CD14-positive monocyte (primary cell): ENCODE measurements around the gene SHD. TPM values are rescaled to one million over a fixed set of nuclear protein-coding genes. Genes with fewer than 3 reads are reported as not detected.

Experiments
- DNase-seq, 3 donors: peaks; one replicate each; pipeline ENCODE4 v3.0.0-alpha.2; 2011 to 2022
- H2AFZ ChIP-seq: 2 replicates; pipeline ENCODE4 v1.6.0; 2012; ENCODE audit warnings: mild to moderate bottlenecking, low read depth, low read length, inconsistent platforms; ENCODE audit not compliant: insufficient read depth, poor library complexity, severe bottlenecking
- H3K27ac ChIP-seq, 2 donors: 1 replicate in 1 of 2; 2 replicates in 1 of 2; pipeline ENCODE4 v1.5.1; 2012 to 2013; ENCODE audit warnings: low read length in 2 of 2, control low read depth in 1 of 2, inconsistent platforms in 1 of 2, low read depth in 1 of 2, mild to moderate bottlenecking in 1 of 2
- H3K27me3 ChIP-seq, 2 donors: one replicate each; pipeline versions ENCODE4 v1.6.0 to v1.6.1; 2011 to 2013; ENCODE audit warnings: low read length in 2 of 2; ENCODE audit not compliant: control insufficient read depth in 2 of 2, insufficient read depth in 2 of 2
- H3K36me3 ChIP-seq, 2 donors: replicated peaks in 1 of 2; 1 replicate in 1 of 2; 2 replicates in 1 of 2; pipeline versions ENCODE4 v1.5.1 to v1.6.1; 2012 to 2013; ENCODE audit warnings: low read length in 2 of 2, control low read depth in 1 of 2, inconsistent platforms in 1 of 2, mild to moderate bottlenecking in 1 of 2; ENCODE audit not compliant: insufficient read depth in 2 of 2, control insufficient read depth in 1 of 2
- H3K4me1 ChIP-seq, 2 donors: 1 replicate in 1 of 2; 2 replicates in 1 of 2; pipeline versions ENCODE4 v1.5.1 to v1.6.1; 2012 to 2013; ENCODE audit warnings: low read length in 2 of 2, control low read depth in 1 of 2, inconsistent platforms in 1 of 2, mild to moderate bottlenecking in 1 of 2, moderate library complexity in 1 of 2; ENCODE audit not compliant: insufficient read depth in 2 of 2, control insufficient read depth in 1 of 2
- H3K4me2 ChIP-seq: replicated peaks from 2 replicates; pipeline ENCODE3; 2012; ENCODE audit warnings: low read length, moderate library complexity, mild to moderate bottlenecking; ENCODE audit not compliant: poor library complexity, severe bottlenecking; ENCODE audit errors: extremely low read depth
- H3K4me3 ChIP-seq, 3 experiments: fragments of 200-600 bp in 1 of 3; sonication (generic) in 1 of 3; replicated peaks in 1 of 3; 1 replicate in 2 of 3; 2 replicates in 1 of 3; pipeline ENCODE4 v1.5.1; 2011 to 2013; ENCODE audit warnings: low read length in 3 of 3, mild to moderate bottlenecking in 3 of 3, control low read depth in 2 of 3, low read depth in 2 of 3, inconsistent platforms in 1 of 3, moderate library complexity in 1 of 3
- H3K79me2 ChIP-seq: 2 replicates; pipeline ENCODE4 v1.6.0; 2012; ENCODE audit warnings: mild to moderate bottlenecking, control low read depth, inconsistent platforms, low read length, moderate library complexity; ENCODE audit not compliant: insufficient read depth
- H3K9ac ChIP-seq: 2 replicates; pipeline ENCODE4 v1.6.0; 2017; ENCODE audit warnings: low read length, mild to moderate bottlenecking; ENCODE audit not compliant: insufficient read depth, poor library complexity, severe bottlenecking
- H3K9me3 ChIP-seq, 2 donors: replicated peaks in 1 of 2; 1 replicate in 1 of 2; 2 replicates in 1 of 2; pipeline versions ENCODE4 v1.5.1 to v1.6.1; 2012 to 2013; ENCODE audit warnings: low read length in 2 of 2, control low read depth in 1 of 2; ENCODE audit not compliant: control insufficient read depth in 1 of 2, insufficient read depth in 1 of 2
- H4K20me1 ChIP-seq: 2 replicates; pipeline ENCODE4 v1.6.0; 2012; ENCODE audit warnings: mild to moderate bottlenecking, low read length, control low read depth, moderate library complexity; ENCODE audit not compliant: insufficient read depth
- H3K27ac Mint-ChIP-seq, 7 donors: one replicate each; pipeline ENCODE4 v1.8.0; 2020; ENCODE audit warnings: mild to moderate bottlenecking in 7 of 7, mixed read lengths in 7 of 7, moderate library complexity in 6 of 7, inconsistent platforms in 2 of 7
- H3K27me3 Mint-ChIP-seq, 3 donors: one replicate each; pipeline ENCODE4 v1.8.0; 2021 to 2022; ENCODE audit warnings: low read depth in 3 of 3, mild to moderate bottlenecking in 3 of 3, mixed read lengths in 3 of 3, moderate library complexity in 3 of 3, inconsistent platforms in 1 of 3
- H3K36me3 Mint-ChIP-seq, 2 donors: one replicate each; pipeline ENCODE4 v1.8.0; 2020; ENCODE audit warnings: mixed read lengths in 2 of 2, inconsistent platforms in 1 of 2, mild to moderate bottlenecking in 1 of 2
- H3K4me1 Mint-ChIP-seq: one replicate; pipeline ENCODE4 v1.8.0; 2020; ENCODE audit warnings: mild to moderate bottlenecking, mixed read lengths
- H3K4me3 Mint-ChIP-seq, 2 donors: one replicate each; pipeline ENCODE4 v1.8.0; 2020; ENCODE audit warnings: mild to moderate bottlenecking in 2 of 2, mixed read lengths in 2 of 2, moderate library complexity in 1 of 2
- H3K9me3 Mint-ChIP-seq, 7 donors: one replicate each; pipeline ENCODE4 v1.8.0; 2020 to 2022; ENCODE audit warnings: mixed read lengths in 7 of 7, mild to moderate bottlenecking in 6 of 7, moderate library complexity in 6 of 7, inconsistent platforms in 2 of 7
- CTCF ChIP-seq: fragments of 200-600 bp; IDR thresholded peaks from one replicate; pipeline ENCODE4 v1.8.0; 2022; ENCODE audit warnings: antibody characterized with exemption, mild to moderate bottlenecking
- WGBS: methylation state at CpG from one replicate; pipeline ENCODE4 v1.1.5; 2013; ENCODE audit warnings: missing lambda C conversion rate; ENCODE audit not compliant: insufficient coverage; 5-methylcytosine and 5-hydroxymethylcytosine counted together
- intact Hi-C, 2 donors: fragments of 100-400 bp; cut with micrococcal nuclease; formaldehyde crosslinking; loops; one replicate each; pipeline versions ENCODE4 v1.15.0 to v1.15.1; 2023
- polyA plus RNA-seq, 3 donors: library from polyadenylated mRNA; depleted of rRNA in 1 of 3; unstranded in 2 of 3; stranded (reverse) in 1 of 3; fragments of 300-500 nt in 2 of 3; fragments of >200 nt in 1 of 3; fragmentation: Illumina TruSeq in 2 of 3; gene quantifications; 1 replicate in 2 of 3; 2 replicates in 1 of 3; pipeline ENCODE4 v1.2.3, GENCODE V29; 2012 to 2021

SHD gene
- polyA plus RNA-seq, 3 donors: not detected

GRCh38 chr19:4303819-4304537 lies 24.9 kb downstream of the SHD start:
- Histone ChIP-seq H3K9ac (no peak overlapping the region), H3K27ac (no peak overlapping the region), H3K36me3 (no peaks in the 10 kb centered on the region), H3K4me1 (peaks cover 0 to 4% of the 10 kb centered on the region in 2 donors), H3K4me2 (peak overlapping the region; percentile 36), H2AFZ (peak overlapping the region; percentile 41), H3K27me3 (no peaks in the 10 kb centered on the region), H3K4me3 (no peak overlapping the region), H3K9me3 (no peaks in the 10 kb centered on the region), H3K79me2 (no peaks in the 10 kb centered on the region), H4K20me1 (no peaks in the 10 kb centered on the region)
- H3K27me3 Mint-ChIP-seq: peaks cover 5 to 9% (median 8%) of the 10 kb centered on the region in 3 donors
- no peak overlapping the region for H3K4me3 Mint-ChIP-seq
- H3K4me1 Mint-ChIP-seq: peaks cover 12% of the 10 kb centered on the region
- no peak for DNase-seq
- H3K9me3 Mint-ChIP-seq: peaks cover 0 to 2% (median 0%) of the 10 kb centered on the region in 7 donors
- no peak for TF ChIP-seq CTCF
- 44% methylated on average over 7 of the region's 18 CpGs for WGBS
- H3K27ac Mint-ChIP-seq: no peak overlapping the region
- intact Hi-C loops: no loop called here
- no peaks in the 10 kb centered on the region for H3K36me3 Mint-ChIP-seq

- H3K79me2 ChIP-seq: no peaks in the 10 kb centered on the region
- peaks cover 12% of the 10 kb centered on the region for H3K4me1 Mint-ChIP-seq
- H3K27ac ChIP-seq: no peak within 1 kb of the TSS
- no peaks in the 10 kb centered on the region for H3K36me3 ChIP-seq
- no peak for DNase-seq
- whole genome bisulfite sequencing: 6% methylated on average over 31 of the region's 63 CpGs
- no peak within 1 kb of the TSS for H3K4me3 ChIP-seq
- H4K20me1 ChIP-seq: no peaks in the 10 kb centered on the region
- peaks cover 0 to 2% (median 0%) of the 10 kb centered on the region in 7 donors for H3K9me3 Mint-ChIP-seq
- no peak for TF ChIP-seq CTCF
- H2AFZ ChIP-seq: peak within 1 kb of the TSS; percentile 41
- no peaks in the 10 kb centered on the region for H3K27me3 ChIP-seq
- H3K9ac ChIP-seq: no peak within 1 kb of the TSS
- no peaks in the 10 kb centered on the region for H3K36me3 Mint-ChIP-seq
- no peak within 1 kb of the TSS for H3K27ac Mint-ChIP-seq
- no peaks in the 10 kb centered on the region for H3K9me3 ChIP-seq
- intact Hi-C loops: no loop called here
- no peak within 1 kb of the TSS for H3K4me3 Mint-ChIP-seq
- peaks cover 0 to 4% of the 10 kb centered on the region in 2 donors for H3K4me1 ChIP-seq
- peak within 1 kb of the TSS; percentile 36 for H3K4me2 ChIP-seq
- H3K27me3 Mint-ChIP-seq: peaks cover 7 to 9% (median 8%) of the 10 kb centered on the region in 3 donors
Measured at GRCh38 chr19:4304538-4305256, 25.6 kb downstream of the SHD start, which contains the start of gene FSD1. FSD1 (plus strand) TSS chr19:4304598; CDS start chr19:4304747, 149 bp downstream.
